RCC 7860 (cell line): ENCODE data around the gene FLOT1.

Experiments
- DNase-seq: peaks from one replicate; pipeline ENCODE4 v3.0.0-alpha.2; 2015; ENCODE audit warnings: low spot score
- FAIRE-seq: peaks from 2 replicates; lab custom pipeline; 2012; peaks lifted over from hg19 to GRCh38; lab: Jason Lieb, UNC

FLOT1 gene

DNA sequence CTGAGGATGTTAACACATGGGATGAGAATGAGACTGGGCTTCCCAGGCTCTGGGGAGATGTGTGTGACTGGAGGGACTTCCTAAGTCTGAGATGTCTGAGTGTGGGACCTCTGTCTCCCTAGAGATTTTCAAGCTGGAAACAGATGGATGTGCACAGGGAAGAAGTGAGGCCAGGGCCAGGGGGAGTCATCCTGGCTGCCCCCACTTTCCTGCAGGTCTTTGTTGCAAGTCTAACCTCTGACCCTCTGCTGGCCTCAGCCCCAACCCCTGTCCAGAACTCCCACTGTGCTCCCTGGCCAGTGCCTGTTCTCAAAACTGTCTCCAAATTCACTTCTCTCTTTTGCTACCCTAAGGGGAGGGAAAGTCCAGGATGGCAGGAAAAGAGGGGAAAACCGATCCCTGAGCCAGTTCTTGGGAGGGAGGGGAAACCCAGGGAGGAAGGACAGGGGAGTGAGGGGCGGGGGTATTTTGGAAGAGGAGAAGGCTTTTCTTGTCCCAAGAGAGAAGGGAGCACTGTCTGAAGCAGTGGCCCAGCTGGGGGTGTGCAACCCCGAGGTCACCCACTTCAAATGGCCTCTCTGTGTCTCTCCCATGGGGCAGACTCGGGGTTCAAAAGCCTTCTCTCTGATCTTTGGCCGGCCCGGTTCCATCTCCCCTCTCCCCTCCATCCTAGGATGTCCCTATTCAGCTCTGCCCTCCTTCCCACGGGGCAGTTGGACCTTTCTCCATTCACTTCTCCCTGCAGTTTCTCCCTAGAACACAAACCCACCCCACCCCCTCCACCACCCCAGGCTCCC is 59.1 kb downstream of the FLOT1 start:
- FAIRE-seq = no peak

DNA sequence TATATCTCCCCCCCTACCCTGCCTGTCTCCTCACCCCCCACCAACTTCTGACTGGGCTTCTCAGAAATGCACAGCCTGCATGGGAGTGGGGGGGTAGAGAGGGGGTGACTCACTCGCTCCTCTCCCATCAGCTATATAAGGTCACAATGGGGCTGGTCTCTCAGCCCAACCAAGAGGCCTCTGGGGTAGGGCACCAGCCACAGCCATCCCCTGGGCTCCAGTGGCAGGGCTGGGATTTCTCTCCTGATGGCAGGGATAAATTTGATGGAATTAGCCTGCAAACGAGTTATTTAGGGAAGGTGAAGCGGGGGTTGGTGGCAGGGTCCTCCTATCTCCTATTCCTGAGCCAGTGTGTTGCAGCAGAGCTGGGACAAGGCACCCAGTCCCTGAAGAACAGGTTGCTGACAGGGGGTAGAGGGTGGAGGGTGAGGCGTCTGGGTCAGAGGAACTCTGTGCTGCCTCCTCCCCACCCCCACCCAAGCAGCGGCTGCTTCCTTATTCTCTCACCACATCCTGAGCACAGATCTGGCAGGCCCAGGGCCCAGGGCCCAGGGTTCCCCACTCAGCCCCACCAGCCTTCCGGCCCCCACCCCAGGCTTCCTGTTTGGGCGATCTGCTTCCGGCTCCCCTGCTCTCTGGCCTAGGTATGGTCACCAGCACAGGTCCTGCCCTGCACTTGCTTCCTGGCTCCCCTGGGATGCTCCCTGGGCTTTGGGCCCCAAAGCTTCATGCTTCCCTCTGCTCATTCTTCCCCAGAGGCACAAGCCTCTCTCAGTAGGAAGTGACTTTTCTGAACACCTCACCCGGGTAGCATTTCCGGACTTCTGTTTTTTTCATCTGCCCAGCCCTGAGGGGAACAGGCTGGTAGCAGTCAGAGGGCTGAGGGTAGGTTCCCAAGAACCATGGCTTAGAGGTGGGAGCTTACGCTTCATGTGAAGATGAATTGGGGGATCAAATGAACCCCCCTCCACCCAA is 60.1 kb downstream of the FLOT1 start:
- DNase-seq = peak; percentile 79
- peak; percentile 58 for FAIRE-seq

More for the DNA sequence above, 59.1 kb downstream of the FLOT1 start:
- peak; percentile 31 for DNase-seq

DNA sequence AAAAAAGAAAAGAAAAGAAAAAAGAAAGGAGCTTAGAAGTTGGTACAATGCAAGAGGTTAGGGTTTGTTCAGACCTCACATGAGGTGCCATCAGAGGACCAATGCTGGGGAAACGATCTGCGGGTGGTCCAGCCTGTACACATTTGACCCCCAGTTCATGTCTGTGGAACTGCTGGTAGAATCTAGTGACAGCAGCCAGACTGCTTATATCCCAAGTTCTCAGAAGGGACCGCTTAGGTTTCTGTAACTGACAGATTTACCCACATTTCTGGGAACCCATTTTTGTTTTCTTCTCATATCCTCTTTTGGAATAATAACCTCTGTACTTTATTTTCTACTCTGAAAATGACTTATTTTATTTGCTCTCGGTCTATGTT is 60.7 kb downstream of the FLOT1 start:
- DNase-seq (no peak), FAIRE-seq (no peak)

DNA sequence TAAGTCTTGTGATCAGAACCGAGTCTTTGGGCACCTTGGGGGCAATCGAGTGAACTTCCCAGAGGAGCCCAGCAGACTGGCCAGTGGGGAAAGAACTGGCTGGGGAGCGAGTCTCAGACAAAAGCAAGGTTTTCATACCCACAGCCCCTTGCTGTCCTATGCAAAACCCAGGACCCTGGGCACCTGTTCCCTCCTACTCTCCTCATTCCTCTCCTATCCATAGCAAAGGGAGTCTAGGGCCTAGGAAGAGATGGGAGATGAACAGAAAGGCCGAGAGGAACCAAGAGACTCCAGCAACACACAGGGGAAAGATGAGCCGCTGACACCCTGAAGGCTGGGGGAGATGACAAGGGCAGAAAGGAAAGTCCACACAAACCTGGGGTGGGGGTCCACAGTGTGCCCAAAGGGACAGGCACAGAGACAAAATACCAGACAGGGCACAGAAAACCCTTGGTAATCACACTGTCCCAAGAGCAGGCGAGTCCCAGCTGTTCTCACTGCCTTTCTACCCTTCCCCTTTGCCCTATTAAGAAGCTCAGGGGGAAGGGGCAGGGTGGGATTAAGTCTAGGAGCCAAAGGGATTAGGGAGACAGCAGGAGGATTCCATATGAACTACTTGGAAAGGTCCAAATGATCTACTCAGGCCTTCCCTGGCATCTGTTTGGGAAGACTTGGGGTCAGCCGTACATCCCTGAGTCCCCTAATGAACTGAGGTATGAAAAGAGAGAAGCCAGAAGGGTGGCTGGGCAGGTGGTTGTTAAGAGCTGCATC is 62.5 kb downstream of the FLOT1 start:
- DNase-seq = no peak
- FAIRE-seq = no peak

DNA sequence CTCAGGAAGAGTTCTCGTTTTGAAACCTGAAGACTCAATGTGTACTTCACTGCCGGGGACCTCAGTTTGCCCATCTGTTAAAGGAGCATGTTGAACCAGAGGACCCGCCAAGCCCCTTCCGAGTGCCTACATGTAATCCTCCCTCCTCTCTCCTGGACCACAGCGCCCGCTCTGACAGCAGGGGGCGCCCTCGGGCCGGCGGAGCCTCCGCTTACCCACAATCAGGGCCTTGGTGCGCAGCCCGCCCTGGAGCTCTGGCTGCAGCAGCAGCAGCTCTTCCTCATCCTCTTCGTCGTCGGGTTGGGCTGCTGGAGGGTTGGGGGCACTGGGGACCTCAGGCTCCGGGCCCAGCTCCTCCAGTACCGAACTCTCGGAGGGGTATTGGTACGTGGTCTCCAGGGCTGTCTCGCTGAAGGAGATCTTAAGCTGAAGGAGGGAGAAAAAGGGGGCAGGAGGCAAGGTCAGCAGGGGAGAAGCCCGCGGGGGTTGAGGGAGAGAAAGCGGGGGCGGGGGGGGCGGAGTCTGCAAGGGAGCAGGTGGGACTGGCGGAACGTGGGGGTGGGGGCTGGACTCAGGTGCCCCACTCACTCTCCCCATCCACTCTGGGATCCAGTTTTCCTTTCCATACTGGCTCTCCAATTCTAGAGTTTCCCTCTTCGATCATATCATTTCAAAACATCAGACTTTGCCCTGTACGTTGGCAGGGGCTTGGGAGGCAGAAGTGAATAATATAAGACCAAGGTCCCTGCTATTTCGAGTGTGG is 63.3 kb downstream of the FLOT1 start:
- FAIRE-seq = no peak
- peak; percentile 37 for DNase-seq
